ENCODE results near the gene NUP62. TPM values are rescaled to one million over a fixed set of nuclear protein-coding genes. Genes with fewer than 3 reads are reported as not detected.

Gene NUP62
- total RNA-seq, 1 experiment from 2014 or later, result 109 TPM

DNA sequence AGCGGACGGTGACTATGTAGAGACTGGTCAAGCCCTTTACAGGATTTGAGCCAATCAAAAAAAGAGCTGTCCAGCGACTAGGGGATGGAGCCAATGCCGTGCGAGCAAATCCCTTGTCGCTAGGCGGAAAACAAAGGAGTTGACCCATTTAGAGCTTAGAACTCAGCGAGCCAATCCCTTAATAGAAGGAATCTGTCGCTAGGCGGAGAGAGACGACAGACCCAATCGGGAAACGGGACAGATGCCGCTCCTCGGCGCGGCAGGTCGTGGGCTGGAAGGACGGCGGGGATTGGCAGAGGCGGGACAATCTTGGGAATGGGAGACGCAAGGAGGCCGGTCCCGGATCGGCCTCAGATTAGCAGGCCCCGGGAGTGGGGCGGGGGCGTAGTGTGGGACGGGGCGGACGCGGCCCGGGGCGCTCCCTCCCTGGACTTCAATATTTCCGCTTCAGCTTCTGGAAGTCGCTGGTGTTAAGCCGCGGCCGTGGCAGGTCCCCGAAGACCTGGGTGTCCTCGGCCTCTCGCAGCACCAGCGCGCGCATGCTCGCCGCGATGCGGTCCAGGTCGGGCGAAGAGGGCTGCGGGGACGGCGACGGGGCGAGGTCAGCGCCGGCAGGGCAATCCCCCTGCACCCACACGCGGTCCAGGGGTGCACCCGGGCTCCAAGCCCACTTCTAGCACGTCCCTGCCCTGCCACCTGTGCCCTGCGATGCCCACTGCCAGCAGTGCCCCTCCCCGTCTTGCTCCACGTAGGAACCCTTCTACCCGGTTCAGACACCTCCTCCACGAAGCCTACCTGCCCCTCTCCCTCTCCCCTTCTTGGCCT is 59.6 kb downstream of the NUP62 start:
- Histone ChIP-seq H3K27me3 (ENCODE audit: control insufficient read depth, insufficient read depth, low read length) (no peaks in the 10 kb centered on the region), H3K4me3 (ENCODE audit: insufficient read depth, low read depth, low read length) (peak overlapping the region; percentile 67), H3K36me3 (replicated peaks; ENCODE audit: control insufficient read depth, insufficient read depth, low read length) (peaks cover 2% of the 10 kb centered on the region; the same call in 1 of the 2 replicates)
- DNase-seq, result peak; percentile 97

DNA sequence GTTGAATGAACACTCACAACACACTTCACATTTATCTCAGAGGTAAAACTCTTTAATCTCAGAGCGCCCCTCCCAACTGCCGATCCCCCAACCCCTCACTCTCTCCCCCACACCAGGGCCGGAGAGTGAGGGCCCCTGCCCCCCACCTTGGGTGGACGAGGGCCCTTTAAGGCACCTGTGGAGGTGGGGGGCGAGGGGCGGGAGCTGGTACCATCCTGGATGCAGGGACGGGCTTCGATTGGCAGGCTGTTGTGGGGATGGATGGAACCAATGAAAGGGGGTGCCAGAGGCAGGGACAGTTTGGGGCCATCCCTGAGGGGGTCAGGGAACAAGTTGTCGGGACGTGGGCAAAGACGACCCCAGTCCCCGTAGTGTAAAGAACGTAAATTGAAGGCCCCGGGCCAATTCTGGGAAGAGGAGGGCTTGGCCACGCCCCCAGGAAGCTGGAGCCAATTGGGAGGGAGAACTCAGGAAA is 60.3 kb downstream of the NUP62 start:
- DNase-seq, result no peak
- H3K27me3 ChIP-seq (ENCODE audit: control insufficient read depth, insufficient read depth, low read length), result no peaks in the 10 kb centered on the region
- peaks cover 8% of the 10 kb centered on the region for H3K36me3 ChIP-seq (replicated peaks; ENCODE audit: control insufficient read depth, insufficient read depth, low read length)
- peak overlapping the region; percentile 42 for H3K4me3 ChIP-seq (ENCODE audit: insufficient read depth, low read depth, low read length)

DNA sequence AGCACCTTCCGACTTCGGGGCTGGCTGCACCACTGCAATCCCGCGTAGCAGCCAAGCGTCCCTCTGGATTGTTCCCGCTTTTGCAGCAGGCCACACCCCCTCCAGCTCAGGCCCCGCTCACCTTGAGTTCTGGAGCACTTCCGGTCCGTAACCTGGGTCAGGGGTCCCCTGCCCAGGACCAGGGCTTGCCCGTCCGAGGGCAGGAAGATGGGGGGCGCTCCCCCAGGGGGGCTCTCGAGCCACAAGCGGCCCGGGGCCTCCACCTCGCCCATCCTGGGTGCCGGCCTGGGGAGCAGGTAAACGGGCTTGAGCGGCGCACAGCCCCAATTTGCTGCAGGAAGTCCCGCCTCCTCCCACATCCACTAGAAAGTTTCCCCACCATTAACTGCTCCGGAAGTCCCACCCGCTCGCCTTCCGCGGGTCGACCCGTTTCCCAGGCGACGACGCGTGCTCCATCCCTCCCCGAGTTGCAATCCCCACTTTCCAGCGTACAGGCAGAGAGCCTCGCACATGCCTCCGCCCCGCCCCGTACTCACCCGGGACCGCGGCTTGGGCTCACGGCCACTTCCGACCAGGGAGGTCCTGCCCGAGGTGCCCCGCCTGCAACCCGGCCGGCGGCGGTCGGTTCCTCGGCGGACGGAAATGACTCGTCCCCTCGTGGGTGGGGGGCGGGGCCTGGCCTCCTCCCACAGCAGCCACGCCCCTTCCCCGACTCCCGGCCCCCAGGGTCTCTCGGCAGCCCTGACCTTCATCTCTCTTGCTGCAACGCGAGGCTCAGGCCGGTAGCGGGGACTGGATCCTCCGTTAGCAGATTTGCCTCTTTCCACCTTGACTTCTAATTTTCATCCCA is 62.1 kb downstream of the NUP62 start, which contains the start of gene PNKP:
PNKP (minus strand) TSS at position 644 of the 850 bp plus-strand sequence; CDS start at position 272, 372 bp downstream.
- Histone ChIP-seq H3K27me3 (ENCODE audit: control insufficient read depth, insufficient read depth, low read length) (no peaks in the 10 kb centered on the region), H3K36me3 (replicated peaks; ENCODE audit: control insufficient read depth, insufficient read depth, low read length) (peaks cover 16% of the 10 kb centered on the region), H3K4me3 (ENCODE audit: insufficient read depth, low read depth, low read length) (peak within 1 kb of the TSS; percentile 83)
- peak; percentile 99 for DNase-seq

DNA sequence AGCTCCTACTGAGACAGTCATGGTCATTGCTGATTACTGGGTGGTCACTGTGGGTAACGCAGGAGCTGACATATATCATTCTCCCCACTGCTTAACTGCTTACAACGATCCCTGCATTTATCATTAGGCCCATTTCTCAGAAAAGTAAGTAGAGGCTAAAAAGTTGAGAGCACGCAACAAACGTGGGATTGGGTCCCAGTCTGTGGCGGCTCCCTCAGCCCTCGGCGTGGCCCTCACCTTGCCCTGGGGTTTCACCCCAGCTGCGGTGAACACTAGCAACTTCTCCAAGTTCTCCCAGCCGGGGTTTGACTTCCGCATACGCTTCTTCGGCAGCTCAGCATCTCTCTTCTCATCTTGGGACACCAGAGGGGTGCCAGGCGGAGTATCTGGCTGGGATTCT is 64.4 kb downstream of the NUP62 start:
- Histone ChIP-seq H3K4me3 (ENCODE audit: insufficient read depth, low read depth, low read length) (no peak overlapping the region), H3K27me3 (ENCODE audit: control insufficient read depth, insufficient read depth, low read length) (no peaks in the 10 kb centered on the region), H3K36me3 (replicated peaks; ENCODE audit: control insufficient read depth, insufficient read depth, low read length) (peaks cover 23% of the 10 kb centered on the region)
- no peak for DNase-seq

DNA sequence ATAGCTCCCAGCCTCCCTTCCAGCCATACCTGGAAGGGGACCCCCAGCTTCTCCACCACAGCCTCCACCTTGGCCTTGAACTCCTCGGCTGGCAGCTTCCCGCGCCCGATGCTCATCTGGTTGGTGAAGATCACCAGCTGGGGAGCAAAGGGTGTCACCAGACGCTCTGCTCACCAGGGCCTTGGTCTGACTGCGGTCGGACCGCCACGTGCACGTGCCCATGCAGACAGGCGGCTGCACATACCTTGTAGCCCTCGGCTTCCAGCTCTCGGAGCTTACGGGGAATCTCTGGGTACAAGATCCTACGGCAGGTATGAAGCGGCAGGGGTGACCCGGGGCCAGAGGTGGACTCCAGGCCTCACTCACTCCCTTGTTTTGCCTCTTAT is 65.4 kb downstream of the NUP62 start:
- no peak for DNase-seq
- Histone ChIP-seq H3K36me3 (replicated peaks; ENCODE audit: control insufficient read depth, insufficient read depth, low read length) (peaks cover 25% of the 10 kb centered on the region), H3K4me3 (ENCODE audit: insufficient read depth, low read depth, low read length) (no peak overlapping the region)

DNA sequence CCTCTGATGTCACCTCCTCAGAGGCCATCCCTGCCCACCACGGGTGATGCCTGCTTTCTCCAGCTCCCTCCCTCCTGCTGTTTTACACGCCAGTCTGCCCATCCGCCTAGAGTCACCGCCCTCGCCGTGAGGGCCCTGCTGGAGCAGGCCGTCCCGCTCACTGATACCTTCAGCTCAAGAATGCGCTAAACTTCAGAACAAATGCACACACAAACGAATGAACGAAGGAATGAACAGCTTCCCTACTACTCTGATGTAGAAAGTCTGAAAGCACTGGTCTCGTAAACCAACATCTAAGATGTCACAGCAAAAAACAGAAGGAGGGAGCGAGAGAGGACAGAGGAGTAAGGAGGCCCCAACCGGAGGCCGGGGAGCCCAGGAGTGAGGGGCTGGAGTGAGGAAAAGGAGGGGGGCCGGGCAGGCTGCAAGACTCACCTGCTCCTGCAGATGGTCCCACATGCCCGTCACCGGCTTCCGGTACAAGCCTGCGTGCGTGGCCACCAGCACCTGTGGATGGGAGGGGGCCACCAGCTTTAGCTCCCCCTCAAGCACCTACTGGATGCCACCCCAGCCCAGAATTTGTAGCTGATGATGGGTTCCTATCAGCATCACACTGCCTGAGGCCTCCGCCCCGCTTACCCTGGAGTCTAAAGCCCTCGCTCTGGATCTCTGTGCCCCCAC is 65.9 kb downstream of the NUP62 start:
- peak; percentile 57 for DNase-seq
- Histone ChIP-seq H3K27me3 (ENCODE audit: control insufficient read depth, insufficient read depth, low read length) (no peaks in the 10 kb centered on the region), H3K36me3 (replicated peaks; ENCODE audit: control insufficient read depth, insufficient read depth, low read length) (peaks cover 25% of the 10 kb centered on the region), H3K4me3 (ENCODE audit: insufficient read depth, low read depth, low read length) (no peak overlapping the region)

More for the DNA sequence above, 65.4 kb downstream of the NUP62 start:
- H3K27me3 ChIP-seq (ENCODE audit: control insufficient read depth, insufficient read depth, low read length), result no peaks in the 10 kb centered on the region

DNA sequence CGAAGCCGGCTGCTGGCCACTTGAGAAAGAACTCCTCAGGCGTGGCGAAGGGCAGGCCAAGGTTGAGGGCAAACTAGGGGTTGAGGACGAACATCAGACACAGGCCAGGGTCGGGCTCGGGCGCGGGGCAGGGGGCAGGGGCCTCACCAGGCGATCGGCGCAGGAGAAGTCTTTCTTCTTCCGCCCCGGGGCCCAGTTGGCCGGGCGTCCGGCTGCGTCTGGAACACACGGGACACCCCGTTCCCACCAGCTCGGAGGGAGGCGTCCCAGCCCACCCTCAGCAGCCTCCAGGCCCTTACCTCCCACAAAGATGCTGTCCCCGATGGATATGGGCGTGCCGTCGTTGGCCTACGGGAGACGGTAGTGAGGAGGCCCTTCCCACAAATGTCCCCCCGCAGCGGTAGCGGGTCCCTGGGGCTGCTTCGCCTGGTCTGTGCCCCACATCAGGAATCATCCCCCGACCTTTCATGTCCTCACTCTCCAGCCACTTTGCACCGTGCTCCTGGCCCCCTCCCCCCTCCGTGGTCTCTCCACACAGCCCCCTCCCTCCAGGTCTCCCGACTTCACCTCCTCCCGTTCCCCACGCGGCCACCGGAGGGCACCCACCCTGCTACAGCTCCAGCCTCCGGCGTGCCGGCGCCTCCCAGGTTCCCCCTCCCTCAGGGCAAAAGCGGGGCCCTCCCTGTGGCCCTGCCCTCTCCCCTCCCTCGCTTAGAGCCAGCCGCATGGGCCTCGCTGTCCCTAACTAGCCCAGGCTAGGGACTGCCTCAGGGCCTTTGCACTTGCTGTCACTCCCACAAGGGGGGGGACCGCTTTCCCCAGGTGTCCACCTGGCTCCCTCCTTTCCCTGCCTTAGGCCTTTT is 66.7 kb downstream of the NUP62 start:
- Histone ChIP-seq H3K36me3 (replicated peaks; ENCODE audit: control insufficient read depth, insufficient read depth, low read length) (peaks cover 28% of the 10 kb centered on the region), H3K27me3 (ENCODE audit: control insufficient read depth, insufficient read depth, low read length) (no peaks in the 10 kb centered on the region), H3K4me3 (ENCODE audit: insufficient read depth, low read depth, low read length) (no peak overlapping the region)
- DNase-seq, result peak; percentile 95

DNA sequence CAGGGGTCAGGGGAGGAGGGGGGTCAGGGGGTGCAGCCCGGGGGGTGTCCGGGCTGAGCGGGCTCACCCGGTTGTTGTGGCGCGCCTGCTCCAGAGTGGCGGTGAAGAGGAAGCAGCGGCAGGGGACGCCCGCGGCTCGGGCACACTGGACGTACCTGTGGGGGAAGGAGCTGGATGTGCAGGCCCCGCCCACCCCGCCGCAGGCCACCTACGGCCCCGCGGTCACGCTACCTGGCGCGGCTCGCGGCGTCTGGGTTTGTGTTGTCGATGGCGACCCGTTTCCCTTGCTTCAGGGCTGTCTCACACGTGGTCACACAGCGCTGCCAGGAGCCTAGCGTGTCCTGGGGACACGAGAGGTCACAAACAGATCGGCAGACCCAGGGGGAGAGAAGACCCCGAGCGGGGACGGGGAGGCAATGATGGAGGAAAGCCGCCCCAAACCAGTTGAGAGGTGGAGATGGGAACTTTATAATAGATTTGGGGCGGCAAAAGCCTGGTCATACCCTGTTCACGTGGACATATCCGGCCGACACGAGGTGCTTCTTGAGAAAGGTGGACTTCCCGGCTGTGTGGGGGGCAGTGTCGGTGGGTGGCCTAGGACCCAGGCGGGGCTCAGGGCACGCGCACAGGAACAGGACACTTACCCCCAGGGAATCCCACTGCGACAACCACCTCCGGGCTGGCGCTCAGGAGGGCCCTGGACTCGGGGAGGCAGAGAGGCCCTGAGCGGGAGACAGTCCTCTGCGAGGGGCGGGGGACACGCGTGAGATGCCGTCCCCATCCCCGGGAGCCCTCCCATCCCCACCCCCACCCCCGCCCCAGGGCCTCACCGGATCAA is 67.5 kb downstream of the NUP62 start:
- H3K36me3 ChIP-seq (replicated peaks; ENCODE audit: control insufficient read depth, insufficient read depth, low read length), result peaks cover 30% of the 10 kb centered on the region
- peak; percentile 78 for DNase-seq
- H3K27me3 ChIP-seq (ENCODE audit: control insufficient read depth, insufficient read depth, low read length), result no peaks in the 10 kb centered on the region
- H3K4me3 ChIP-seq (ENCODE audit: insufficient read depth, low read depth, low read length), result no peak overlapping the region

DNA sequence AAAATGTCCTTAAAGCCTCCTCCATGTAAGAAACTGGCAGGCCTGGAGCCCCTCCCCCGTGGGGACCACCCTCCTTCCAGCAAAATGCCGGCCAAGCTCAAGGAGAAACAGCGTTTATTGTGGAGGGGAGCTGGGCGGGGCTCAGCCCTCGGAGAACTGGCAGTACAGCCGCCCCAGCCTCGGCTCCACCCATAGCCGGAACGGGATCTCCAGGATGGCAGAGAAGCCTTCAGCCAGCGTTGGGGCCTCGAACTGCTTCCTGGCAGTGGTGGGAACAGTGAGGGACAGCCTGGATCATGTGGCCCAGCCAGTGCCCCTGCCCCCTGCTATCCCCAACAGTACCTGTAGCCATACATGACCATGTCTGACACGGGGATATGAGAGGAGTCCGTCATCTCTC is 68.2 kb downstream of the NUP62 start:
- no peak overlapping the region for H3K4me3 ChIP-seq (ENCODE audit: insufficient read depth, low read depth, low read length)
- DNase-seq, result peak; percentile 82
- H3K36me3 ChIP-seq (replicated peaks; ENCODE audit: control insufficient read depth, insufficient read depth, low read length), result peaks cover 32% of the 10 kb centered on the region
- no peaks in the 10 kb centered on the region for H3K27me3 ChIP-seq (ENCODE audit: control insufficient read depth, insufficient read depth, low read length)

DNA sequence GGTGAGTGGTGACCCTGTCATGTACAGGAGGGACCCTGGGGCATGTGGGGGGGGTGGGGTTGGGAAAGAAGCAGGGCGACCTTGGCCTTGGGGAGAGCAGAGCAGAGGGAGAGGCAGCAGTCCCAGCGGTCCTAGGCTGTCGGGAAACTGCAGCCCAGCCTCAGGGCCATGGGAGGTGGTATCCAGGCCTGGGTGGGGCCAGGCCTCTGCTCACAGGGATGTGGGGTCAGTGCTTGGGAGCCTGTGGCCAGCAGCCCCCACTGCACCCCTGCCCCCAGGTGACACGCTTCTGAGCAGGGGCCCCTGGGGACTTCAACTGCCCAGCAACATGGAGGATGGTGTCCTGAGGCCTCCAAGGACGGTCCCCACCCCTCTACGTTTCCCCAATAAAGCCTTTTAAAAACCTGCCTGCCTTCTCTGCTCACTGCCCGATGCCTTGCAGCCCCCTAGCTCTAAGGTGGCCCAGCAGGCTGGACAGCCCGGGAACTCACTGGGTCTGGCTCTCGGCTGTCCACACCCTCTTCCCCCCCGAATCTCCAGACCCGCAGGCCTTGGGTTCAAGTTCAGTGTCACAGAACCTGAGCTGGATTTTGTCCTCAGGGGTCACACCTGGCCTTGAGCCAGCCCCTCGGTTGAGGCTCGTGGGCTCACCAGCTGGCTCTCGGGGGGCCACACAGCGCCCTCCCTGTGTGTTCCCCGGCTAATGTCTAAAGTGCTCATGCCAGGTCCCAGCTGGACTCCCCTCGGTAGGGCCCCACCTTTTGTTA is 68.8 kb downstream of the NUP62 start:
- peak; percentile 71 for DNase-seq
- Histone ChIP-seq H3K36me3 (replicated peaks; ENCODE audit: control insufficient read depth, insufficient read depth, low read length) (peaks cover 32% of the 10 kb centered on the region), H3K4me3 (ENCODE audit: insufficient read depth, low read depth, low read length) (no peak overlapping the region), H3K27me3 (ENCODE audit: control insufficient read depth, insufficient read depth, low read length) (no peaks in the 10 kb centered on the region)

DNA sequence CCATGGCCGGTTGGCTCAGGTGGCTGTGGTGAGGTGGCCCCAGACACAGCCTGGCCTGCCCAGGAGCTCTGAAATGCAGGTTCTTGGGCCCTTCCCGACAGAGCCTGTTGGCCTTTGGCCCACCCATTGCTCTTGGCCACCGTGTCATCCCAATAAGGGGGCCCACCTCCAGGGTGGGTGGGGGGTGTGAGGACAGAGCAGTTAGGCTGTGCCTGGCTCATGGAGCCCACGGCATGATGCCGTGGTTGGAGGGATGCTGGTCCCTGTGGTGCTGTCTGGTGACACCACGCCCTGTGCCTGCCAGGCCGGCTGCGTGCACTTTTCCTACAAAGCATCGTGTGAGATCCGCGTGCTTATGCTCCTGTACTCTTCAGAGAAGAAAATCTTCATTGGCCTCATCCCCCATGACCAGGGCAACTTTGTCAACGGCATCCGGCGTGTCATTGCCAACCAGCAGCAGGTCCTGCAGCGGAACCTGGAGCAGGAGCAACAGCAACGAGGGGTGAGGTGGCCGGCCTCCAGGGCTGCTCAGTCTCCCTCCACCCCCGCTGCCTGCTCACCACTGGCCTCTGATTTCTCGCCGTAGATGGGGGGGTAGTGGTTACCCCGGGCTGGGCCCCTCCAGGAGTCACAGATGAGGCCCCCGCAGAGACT is 69.5 kb downstream of the NUP62 start:
- Histone ChIP-seq H3K27me3 (ENCODE audit: control insufficient read depth, insufficient read depth, low read length) (no peaks in the 10 kb centered on the region), H3K4me3 (ENCODE audit: insufficient read depth, low read depth, low read length) (no peak overlapping the region), H3K36me3 (replicated peaks; ENCODE audit: control insufficient read depth, insufficient read depth, low read length) (peaks cover 36% of the 10 kb centered on the region)
- DNase-seq, result peak; percentile 59

Measured in H7 (cell line).